Fibroblast of mammary gland (primary cell): Measurements from ENCODE around the gene UBQLN4.

Source experiments
- DNase-seq: peaks from one replicate; pipeline ENCODE4 v3.0.0-alpha.2; 2010; ENCODE audit warnings: low read depth
- H3K4me3 ChIP-seq: 2 replicates; pipeline ENCODE4 v1.5.1; 2011; ENCODE audit warnings: low read depth, mild to moderate bottlenecking, low read length, moderate library complexity; ENCODE audit not compliant: control insufficient read depth
- CTCF ChIP-seq: conservative IDR thresholded peaks from 2 replicates; pipeline ENCODE4 v1.5.1; 2011; ENCODE audit warnings: low read depth, low read length, inconsistent platforms; ENCODE audit not compliant: control insufficient read depth, insufficient read depth

Gene UBQLN4

DNA sequence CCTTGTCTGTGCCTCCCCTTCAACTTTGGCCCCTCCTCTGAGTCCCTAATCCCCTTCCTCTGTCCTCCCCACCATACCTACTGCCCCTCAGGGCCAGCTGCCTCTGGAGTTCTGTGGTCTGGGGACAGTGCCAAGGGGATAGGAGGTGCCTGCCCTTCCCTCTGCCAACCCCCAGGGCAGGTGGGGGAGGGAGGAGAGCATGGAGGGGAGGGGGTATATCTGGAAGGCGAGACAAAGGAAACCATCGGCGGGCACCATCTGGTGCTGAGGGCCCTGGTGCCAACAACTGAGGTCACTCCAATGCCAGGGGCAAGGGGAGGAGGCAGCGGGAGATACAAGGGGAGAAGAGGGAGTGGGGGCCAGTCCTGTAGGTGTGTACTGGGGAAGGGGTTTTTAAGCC, 16.9 kb upstream of the UBQLN4 start:
- DNase-seq, result no peak
- TF ChIP-seq CTCF, result no peak
- no peak overlapping the region for H3K4me3 ChIP-seq

GRCh38 chr1:156069490-156070455, 16.2 kb upstream of the UBQLN4 start:
- no peak overlapping the region for H3K4me3 ChIP-seq
- DNase-seq, result no peak
- no peak for TF ChIP-seq CTCF

DNA sequence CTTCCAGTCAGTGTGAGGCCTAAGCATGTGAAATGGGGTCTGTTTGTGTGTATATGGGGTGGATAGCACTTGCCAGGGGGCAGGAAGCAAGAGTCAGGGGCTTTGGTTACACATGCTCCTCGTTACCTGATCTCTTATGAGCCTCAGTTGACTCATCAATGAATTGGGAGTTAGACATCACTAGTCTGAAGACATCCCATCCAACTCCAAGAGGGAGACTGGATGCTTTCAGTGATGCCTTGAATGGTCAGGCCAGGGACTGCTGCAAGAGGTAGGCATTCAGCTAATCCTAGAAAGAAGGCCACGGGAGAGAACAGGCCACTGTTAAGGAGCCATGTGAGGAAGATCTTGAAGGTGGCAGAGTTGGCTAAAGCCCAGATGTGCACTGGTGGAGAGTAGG, 13.7 kb upstream of the UBQLN4 start:
- no peak overlapping the region for H3K4me3 ChIP-seq
- TF ChIP-seq CTCF, result no peak
- peak; percentile 23 for DNase-seq

- no peak for TF ChIP-seq CTCF
- no peak for DNase-seq
- H3K4me3 ChIP-seq, result no peak overlapping the region
Observed at GRCh38 chr1:156065871-156066270, 12.3 kb upstream of the UBQLN4 start.

DNA sequence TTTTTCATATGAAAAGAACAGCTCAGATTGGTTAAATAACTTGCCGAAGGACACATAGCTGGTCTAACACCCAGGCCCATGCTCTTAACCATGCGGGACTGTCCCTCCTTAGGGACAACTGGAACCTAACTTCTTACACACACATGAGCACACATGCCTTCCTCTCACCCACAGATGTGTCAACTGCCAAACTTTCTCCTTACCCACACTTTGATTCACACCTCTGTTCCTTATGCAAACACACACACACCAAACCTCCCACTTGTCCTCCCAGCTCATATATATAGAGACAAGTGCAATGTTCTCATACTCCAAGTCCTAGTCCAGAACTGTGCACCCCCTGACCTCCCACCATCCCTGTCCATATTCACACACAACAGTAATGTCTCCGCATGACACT, 11.6 kb upstream of the UBQLN4 start:
- TF ChIP-seq CTCF, result no peak
- DNase-seq, result no peak
- no peak overlapping the region for H3K4me3 ChIP-seq

DNA sequence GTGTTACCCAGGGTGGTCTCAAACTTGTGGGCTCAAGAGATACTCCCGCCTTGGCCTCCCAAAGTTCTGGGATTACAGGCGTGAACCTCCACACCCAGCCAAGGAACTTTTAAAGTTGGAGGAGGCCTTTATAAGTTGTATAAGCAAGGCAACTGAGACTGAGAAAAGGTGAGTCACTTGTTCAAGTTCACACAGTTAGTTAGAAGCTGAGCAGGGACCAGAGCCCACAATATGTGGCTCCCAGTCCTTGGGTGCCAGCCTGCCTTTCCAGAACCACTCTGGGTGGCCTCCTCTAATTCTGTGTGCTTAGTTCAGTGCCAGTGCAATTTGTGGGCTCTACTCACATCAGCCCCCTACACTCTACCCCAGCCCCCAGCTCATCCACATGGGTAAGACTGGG, 11.0 kb upstream of the UBQLN4 start:
- no peak for DNase-seq
- H3K4me3 ChIP-seq, result no peak overlapping the region
- no peak for TF ChIP-seq CTCF

GRCh38 chr1:156063997-156064285, 10.3 kb upstream of the UBQLN4 start:
- no peak overlapping the region for H3K4me3 ChIP-seq
- no peak for TF ChIP-seq CTCF
- DNase-seq, result peak; percentile 25
